GM23338 (cell line): ENCODE results near the gene ARL6IP5. TPM values are rescaled to one million over a fixed set of nuclear protein-coding genes. Genes with fewer than 3 reads are reported as not detected.

Source experiments
- ATAC-seq: fragments of 200-7000 bp; cut with Tn5 transposase; 3 replicates; pipeline ENCODE4 v1.9.1; 2020
- DNase-seq: peaks from one replicate; pipeline ENCODE4 v3.0.0-alpha.2; 2015; ENCODE audit warnings: low spot score
- H2AFZ ChIP-seq: fragments of 200-600 bp; sonication (generic); 2 replicates; pipeline ENCODE4 v1.8.0; 2016; ENCODE audit warnings: antibody characterized with exemption, mild to moderate bottlenecking, moderate library complexity
- H3F3A ChIP-seq: fragments of 200-600 bp; sonication (generic); replicated peaks from 2 replicates; pipeline ENCODE4 v1.8.0; 2017; ENCODE audit warnings: antibody characterized with exemption, mixed run types, low read depth
- H3K27ac ChIP-seq: fragments of 200-600 bp; sonication (generic); 2 replicates; pipeline ENCODE4 v1.6.1; 2016; ENCODE audit warnings: low read depth
- H3K27me3 ChIP-seq: fragments of 200-600 bp; sonication (generic); 2 replicates; pipeline ENCODE4 v1.8.0; 2016; ENCODE audit warnings: mild to moderate bottlenecking, mixed run types, moderate library complexity; ENCODE audit not compliant: insufficient read depth
- H3K36me3 ChIP-seq: fragments of 200-600 bp; sonication (generic); 2 replicates; pipeline ENCODE4 v1.8.0; 2016; ENCODE audit warnings: mild to moderate bottlenecking; ENCODE audit not compliant: insufficient read depth
- H3K4me1 ChIP-seq: fragments of 200-600 bp; sonication (generic); 2 replicates; pipeline ENCODE4 v1.8.0; 2016; ENCODE audit warnings: mild to moderate bottlenecking, moderate library complexity; ENCODE audit not compliant: insufficient read depth
- H3K4me2 ChIP-seq: fragments of 200-600 bp; sonication (generic); 2 replicates; pipeline ENCODE4 v1.7.1; 2017; ENCODE audit warnings: mixed run types
- H3K4me3 ChIP-seq: fragments of 200-600 bp; sonication (generic); 2 replicates; pipeline ENCODE4 v1.6.1; 2016; ENCODE audit warnings: mixed run types
- H3K79me2 ChIP-seq: fragments of 200-600 bp; sonication (generic); replicated peaks from 2 replicates; pipeline ENCODE4 v1.8.0; 2017; ENCODE audit warnings: mild to moderate bottlenecking; ENCODE audit not compliant: insufficient read depth
- H3K9me2 ChIP-seq: fragments of 200-600 bp; sonication (generic); 2 replicates; pipeline ENCODE4 v1.8.0; 2017; ENCODE audit not compliant: insufficient read depth
- H4K20me1 ChIP-seq: fragments of 200-600 bp; sonication (generic); replicated peaks from 2 replicates; pipeline ENCODE4 v1.8.0; 2017; ENCODE audit warnings: mild to moderate bottlenecking; ENCODE audit not compliant: insufficient read depth
- H3K27ac Mint-ChIP-seq: 2 replicates; pipeline ENCODE4 v1.8.0; 2020; ENCODE audit warnings: inconsistent platforms, mild to moderate bottlenecking, moderate library complexity, mixed read lengths
- H3K27me3 Mint-ChIP-seq: 3 replicates; pipeline ENCODE4 v1.8.0; 2022; ENCODE audit warnings: low read depth, mild to moderate bottlenecking, moderate library complexity, mixed read lengths, inconsistent platforms; ENCODE audit not compliant: insufficient read depth, poor library complexity
- H3K36me3 Mint-ChIP-seq: 3 replicates; pipeline ENCODE4 v1.8.0; 2021; ENCODE audit warnings: low read depth, mild to moderate bottlenecking, inconsistent platforms, moderate library complexity, mixed read lengths
- H3K4me1 Mint-ChIP-seq: 3 replicates; pipeline ENCODE4 v1.8.0; 2020; ENCODE audit warnings: mild to moderate bottlenecking, inconsistent platforms, mixed read lengths
- H3K4me3 Mint-ChIP-seq: 3 replicates; pipeline ENCODE4 v1.8.0; 2021; ENCODE audit warnings: moderate library complexity, mild to moderate bottlenecking, inconsistent platforms, mixed read lengths
- H3K9me3 Mint-ChIP-seq: 3 replicates; pipeline ENCODE4 v1.8.0; 2020; ENCODE audit warnings: moderate library complexity, mild to moderate bottlenecking, inconsistent platforms, mixed read lengths
- CREB1 ChIP-seq: fragments of 250-450 bp; sonication (Bioruptor Pico); IDR thresholded peaks from 2 replicates; pipeline ENCODE4 v1.5.0; 2020; ENCODE audit warnings: low read depth, mild to moderate bottlenecking, moderate library complexity
- CTCF ChIP-seq, 2 experiments: fragments of 200-600 bp in 1 of 2; sonication (generic) in 1 of 2; conservative IDR thresholded peaks; 2 replicates each; pipeline versions ENCODE4 v1.5.1 to v1.6.1; 2016 to 2017; ENCODE audit warnings: antibody characterized with exemption in 2 of 2, low read depth in 2 of 2, mild to moderate bottlenecking in 2 of 2, moderate library complexity in 1 of 2
- ETS1 ChIP-seq: IDR thresholded peaks from 2 replicates; pipeline ENCODE4 v1.6.1; 2016; ENCODE audit warnings: antibody characterized with exemption
- EZH2 ChIP-seq: fragments of 200-600 bp; sonication (generic); IDR thresholded peaks from one replicate; pipeline ENCODE4 v1.8.0; 2017; ENCODE audit warnings: antibody characterized with exemption, mild to moderate bottlenecking, low read depth; ENCODE audit not compliant: unreplicated experiment
- EZH2phosphoT487 ChIP-seq: fragments of 200-600 bp; sonication (generic); IDR thresholded peaks from one replicate; pipeline ENCODE4 v1.8.1; 2018; ENCODE audit warnings: antibody characterized with exemption; ENCODE audit not compliant: unreplicated experiment
- JUNB ChIP-seq: IDR thresholded peaks from one replicate; pipeline ENCODE4 v1.6.1; 2016; ENCODE audit warnings: antibody characterized with exemption; ENCODE audit not compliant: unreplicated experiment
- POLR2AphosphoS5 ChIP-seq: IDR thresholded peaks from 2 replicates; pipeline ENCODE4 v1.6.1; 2016; ENCODE audit warnings: antibody characterized with exemption, low read depth
- REST ChIP-seq: IDR thresholded peaks from one replicate; pipeline ENCODE4 v1.6.1; 2018; ENCODE audit warnings: antibody characterized with exemption; ENCODE audit not compliant: unreplicated experiment
- STAT1 ChIP-seq: IDR thresholded peaks from one replicate; pipeline ENCODE4 v1.6.1; 2016; ENCODE audit warnings: antibody characterized with exemption; ENCODE audit not compliant: unreplicated experiment
- ZNF114 ChIP-seq: fragments of 250-450 bp; sonication (Bioruptor Pico); IDR thresholded peaks from 2 replicates; pipeline ENCODE4 v1.5.0; 2020; ENCODE audit warnings: mild to moderate bottlenecking, moderate library complexity
- ZNF331 ChIP-seq: fragments of 250-450 bp; sonication (Bioruptor Pico); IDR thresholded peaks from 2 replicates; pipeline ENCODE4 v1.5.0; 2020; ENCODE audit warnings: low read depth, mild to moderate bottlenecking, moderate library complexity
- polyA plus RNA-seq: library from polyadenylated mRNA; unstranded; fragments of >200 nt; fragmentation: Nextera tagmentation; extraction: Ambion mirVana; gene quantifications from 2 replicates; pipeline ENCODE4 v1.2.1, GENCODE V29; 2016
- total RNA-seq: library from RNA; depleted of rRNA; stranded (reverse); fragments of >200 nt; shearing (Covaris generic); gene quantifications from 2 replicates; pipeline ENCODE4 v1.2.3, GENCODE V29; 2014

Gene ARL6IP5
- total and polyA plus RNA-seq, 2 experiments from 2014 or later: 28.8 to 39.8 TPM

- H3K27me3 ChIP-seq: no peaks in the 10 kb centered on the region
- H3K4me3 ChIP-seq: peak within 1 kb of the TSS; percentile 86
- H3F3A ChIP-seq: no peaks in the 10 kb centered on the region
- Mint-ChIP-seq H3K4me1 (peaks cover 35% of the 10 kb centered on the region), H3K27me3 (no peaks in the 10 kb centered on the region), H3K4me3 (peak within 1 kb of the TSS; percentile 91), H3K36me3 (peaks cover 5% of the 10 kb centered on the region; the same call in 1 of the 3 replicates), H3K9me3 (no peaks in the 10 kb centered on the region), H3K27ac (no peak within 1 kb of the TSS; the same call in 1 of the 2 replicates)
- TF ChIP-seq ZNF114 (no peak), JUNB (no peak), EZH2 (no peak), POLR2AphosphoS5 (peak; percentile 82), REST (peak; percentile 20), EZH2phosphoT487 (no peak), CREB1 (CRISPR knock-in tag) (no peak)
- peak within 1 kb of the TSS; percentile 92 for H3K4me2 ChIP-seq
- H3K79me2 ChIP-seq: peaks cover 37% of the 10 kb centered on the region
- no peaks in the 10 kb centered on the region for H3K9me2 ChIP-seq
- no peaks in the 10 kb centered on the region for H4K20me1 ChIP-seq
- peak; percentile 93 for DNase-seq
- H3K4me1 ChIP-seq: peaks cover 26% of the 10 kb centered on the region
- 0 out of 2 replicates have a peak within 1 kb of the TSS, but pooled peaks have one; percentile 46 for H3K27ac ChIP-seq
- peak; percentile 84 for ATAC-seq
- no peak within 1 kb of the TSS for H2AFZ ChIP-seq
- no peaks in the 10 kb centered on the region for H3K36me3 ChIP-seq
Observed at GRCh38 chr3:69080233-69080920, 4.4 kb upstream of the ARL6IP5 start, which contains the start of gene UBA3. Gene UBA3 (minus strand): TSS chr3:69080365. CDS start chr3:69080353, 12 bp downstream.

GRCh38 chr3:69081583-69082262 is 3.0 kb upstream of the ARL6IP5 start:
- H3K36me3 Mint-ChIP-seq: peaks cover 4% of the 10 kb centered on the region; the same call in 1 of the 3 replicates
- H3K4me2 ChIP-seq: no peak overlapping the region
- H3K79me2 ChIP-seq: peaks cover 31% of the 10 kb centered on the region
- no peak for TF ChIP-seq CTCF (conservative IDR thresholded peaks at IDR 0.05; ENCODE audit: low read depth in 2 of 2)
- no peak for TF ChIP-seq EZH2phosphoT487
- TF ChIP-seq ZNF114: no peak
- TF ChIP-seq ZNF331 (CRISPR knock-in tag): no peak
- no peak for TF ChIP-seq ETS1
- TF ChIP-seq CREB1 (CRISPR knock-in tag): no peak
- TF ChIP-seq STAT1: no peak
- TF ChIP-seq REST: no peak
- TF ChIP-seq JUNB: no peak
- no peak for TF ChIP-seq POLR2AphosphoS5

More at GRCh38 chr3:69081583-69082262, 3.0 kb upstream of the ARL6IP5 start:
- Histone ChIP-seq H3K4me3 (no peak overlapping the region), H4K20me1 (no peaks in the 10 kb centered on the region), H3K36me3 (no peaks in the 10 kb centered on the region), H3F3A (no peaks in the 10 kb centered on the region), H3K9me2 (no peaks in the 10 kb centered on the region), H2AFZ (no peak overlapping the region), H3K4me1 (peaks cover 37% of the 10 kb centered on the region), H3K27ac (no peak overlapping the region), H3K27me3 (no peaks in the 10 kb centered on the region)
- no peak overlapping the region for H3K27ac Mint-ChIP-seq
- H3K9me3 Mint-ChIP-seq: no peaks in the 10 kb centered on the region
- peaks cover 44% of the 10 kb centered on the region for H3K4me1 Mint-ChIP-seq
- ATAC-seq: no peak
- H3K4me3 Mint-ChIP-seq: no peak overlapping the region
- no peaks in the 10 kb centered on the region for H3K27me3 Mint-ChIP-seq
- peak; percentile 43 for DNase-seq
